Stomach (tissue), 9 donors: ENCODE measurements around the gene DISC1. TPM values are rescaled to one million over a fixed set of nuclear protein-coding genes. Genes with fewer than 3 reads are reported as not detected.

Source experiments
- DNase-seq, 2 donors: peaks; one replicate each; pipeline versions ENCODE4 v3.0.0 to v3.0.0-alpha.2; 2013 to 2019
- H3K27ac ChIP-seq, 5 donors: fragments of 200-600 bp in 4 of 5; sonication (generic) in 4 of 5; one replicate each; pipeline ENCODE4 v1.5.1; 2013 to 2019; ENCODE audit warnings: mild to moderate bottlenecking in 1 of 5, moderate library complexity in 1 of 5
- H3K27me3 ChIP-seq, 3 donors: fragments of 200-600 bp; sonication (generic); one replicate each; pipeline ENCODE4 v1.5.1; 2017 to 2019; ENCODE audit warnings: mixed run types in 1 of 3
- H3K36me3 ChIP-seq, 4 donors: fragments of 200-600 bp; sonication (generic); 1 replicate in 3 of 4; 2 replicates in 1 of 4; pipeline ENCODE4 v1.5.1; 2016 to 2019
- H3K4me1 ChIP-seq, 4 donors: fragments of 200-600 bp; sonication (generic); one replicate each; pipeline ENCODE4 v1.5.1; 2016 to 2019
- H3K4me3 ChIP-seq, 4 donors: fragments of 200-600 bp; sonication (generic) in 3 of 4; one replicate each; pipeline ENCODE4 v1.5.1; 2016 to 2019; ENCODE audit warnings: mild to moderate bottlenecking in 1 of 4
- H3K9me3 ChIP-seq, 4 donors: fragments of 200-600 bp; sonication (generic); one replicate each; pipeline ENCODE4 v1.5.1; 2016 to 2019
- CTCF ChIP-seq, 7 experiments: fragments of 450-650 bp in 4 of 7; fragments of 200-600 bp in 3 of 7; sonication (generic) in 3 of 7; IDR thresholded peaks; one replicate each; pipeline ENCODE4 v1.5.1; 2016 to 2019; ENCODE audit warnings: antibody characterized with exemption in 7 of 7, control low read depth in 2 of 7, mild to moderate bottlenecking in 1 of 7
- EP300 ChIP-seq: sonication (generic); formaldehyde crosslinking; IDR thresholded peaks from one replicate; pipeline ENCODE4 v1.6.1; 2017; ENCODE audit warnings: antibody characterized with exemption
- POLR2A ChIP-seq, 4 donors: fragments of 450-650 bp; IDR thresholded peaks; one replicate each; pipeline ENCODE4 v1.6.1; 2016; ENCODE audit warnings: antibody characterized with exemption in 4 of 4, control low read depth in 2 of 4, mild to moderate bottlenecking in 1 of 4, moderate library complexity in 1 of 4
- POLR2AphosphoS5 ChIP-seq, 3 donors: sonication (generic); formaldehyde crosslinking; IDR thresholded peaks; one replicate each; pipeline ENCODE4 v1.6.1; 2016; ENCODE audit warnings: antibody characterized with exemption in 3 of 3
- WGBS, 5 donors: extraction: QIAGEN DNeasy Blood & Tissue Kit in 3 of 5; methylation state at CpG; one replicate each; pipeline versions ENCODE4 v1.1.5 to v1.1.7; 2013 to 2018; 5-methylcytosine and 5-hydroxymethylcytosine counted together
- intact Hi-C: fragments of 100-400 bp; cut with DNase I; formaldehyde crosslinking; loops from one replicate; pipeline ENCODE4 v1.15.1; 2023; ENCODE audit warnings: low total_unique reads
- polyA plus RNA-seq, 3 donors: library from polyadenylated mRNA; stranded (reverse); fragments of 200-250 nt; gene quantifications; one replicate each; pipeline ENCODE4 v1.2.3, GENCODE V29; 2013
- total RNA-seq, 5 donors: library from RNA; depleted of rRNA; stranded (reverse); fragments of >200 nt; gene quantifications; one replicate each; pipeline versions ENCODE4 v1.1.0 to v1.2.3, GENCODE V29; 2014 to 2016
- donor health status: healthy with polysubstance abuse.
- donor health status: Bipolar disorder and iron deficiency.
- donor health status: healthy.

The DISC1 gene
- total and polyA plus RNA-seq, 8 donors = 0.43 to 29.8 (median 1.6) TPM

- H3K27ac ChIP-seq = no peak overlapping the region
- H3K27me3 ChIP-seq = no peaks in the 10 kb centered on the region
- intact Hi-C loops = no loop called here
- TF ChIP-seq EP300 = no peak
- no peak for TF ChIP-seq POLR2A (IDR thresholded peaks at IDR 0.05)
- TF ChIP-seq POLR2AphosphoS5 (IDR thresholded peaks at IDR 0.05) = no peak
- no peak for TF ChIP-seq CTCF (IDR thresholded peaks at IDR 0.05)
- H3K36me3 ChIP-seq = peaks cover 0 to 23% (median 2%) of the 10 kb centered on the region in 4 donors
- peaks cover 5 to 24% (median 17%) of the 10 kb centered on the region in 4 donors for H3K9me3 ChIP-seq
- H3K4me1 ChIP-seq = no peaks in the 10 kb centered on the region
- DNase-seq = no peak
- no peak overlapping the region for H3K4me3 ChIP-seq
These were observed 124.8 kb downstream of the DISC1 start for GRCh38 chr1:231751415-231751814.

DNA sequence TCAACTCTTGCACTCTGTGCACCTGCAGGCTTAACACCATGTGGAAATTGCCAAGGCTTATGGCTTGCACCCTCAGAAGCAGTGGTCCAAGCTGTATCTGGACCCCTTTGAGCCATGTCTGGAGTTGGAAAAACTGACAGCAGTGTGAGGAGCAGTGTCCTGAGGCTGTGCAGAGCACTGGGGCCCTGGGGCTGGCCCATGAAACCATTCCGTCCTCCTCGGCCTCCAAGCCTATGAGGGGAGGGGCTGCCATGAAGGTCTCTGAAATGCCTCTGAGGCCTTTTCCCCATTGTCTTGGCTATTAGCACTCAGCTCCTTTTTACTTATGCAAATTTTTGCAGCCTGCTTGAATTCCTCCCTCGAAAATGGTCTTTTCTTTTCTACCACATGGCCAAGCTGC is 126.7 kb downstream of the DISC1 start:
- TF ChIP-seq EP300 (no peak), POLR2A (IDR thresholded peaks at IDR 0.05) (no peak), POLR2AphosphoS5 (IDR thresholded peaks at IDR 0.05) (no peak), CTCF (IDR thresholded peaks at IDR 0.05) (no peak)
- peaks cover 0 to 23% (median 2%) of the 10 kb centered on the region in 4 donors for H3K36me3 ChIP-seq
- no peak overlapping the region for H3K27ac ChIP-seq
- no peaks in the 10 kb centered on the region for H3K4me1 ChIP-seq
- H3K4me3 ChIP-seq = no peak overlapping the region
- no peak for DNase-seq
- H3K27me3 ChIP-seq = no peaks in the 10 kb centered on the region
- 84 to 96% (median 89%) methylated on average over 3 of the region's 3 CpGs for WGBS, 5 donors
- intact Hi-C loops = no loop called here
- peaks cover 5 to 24% (median 17%) of the 10 kb centered on the region in 4 donors for H3K9me3 ChIP-seq

DNA sequence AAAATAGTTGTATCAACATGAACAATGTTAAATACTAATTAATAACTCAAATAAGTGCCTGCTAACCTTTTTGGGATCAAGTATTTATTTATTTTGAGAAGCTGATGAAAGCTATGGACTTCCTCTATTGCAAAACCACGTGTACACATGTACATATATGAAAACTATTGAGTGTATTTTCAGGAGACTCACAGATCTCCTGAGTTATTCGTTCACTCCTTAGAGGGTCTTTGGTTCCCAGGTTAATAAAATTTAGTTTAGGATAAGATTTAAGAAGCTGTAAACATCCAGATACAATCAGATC is 130.5 kb downstream of the DISC1 start:
- Histone ChIP-seq H3K9me3 (peaks cover 5 to 22% (median 17%) of the 10 kb centered on the region in 4 donors), H3K4me3 (no peak overlapping the region), H3K4me1 (no peaks in the 10 kb centered on the region), H3K27me3 (no peaks in the 10 kb centered on the region), H3K36me3 (peaks cover 0 to 20% (median 2%) of the 10 kb centered on the region in 4 donors), H3K27ac (no peak overlapping the region)
- 27 to 33% (median 31%) methylated on average over 2 of the region's 2 CpGs for WGBS, 5 donors
- intact Hi-C loops = no loop called here
- no peak for DNase-seq
- TF ChIP-seq POLR2A (IDR thresholded peaks at IDR 0.05) (no peak), EP300 (no peak)

DNA sequence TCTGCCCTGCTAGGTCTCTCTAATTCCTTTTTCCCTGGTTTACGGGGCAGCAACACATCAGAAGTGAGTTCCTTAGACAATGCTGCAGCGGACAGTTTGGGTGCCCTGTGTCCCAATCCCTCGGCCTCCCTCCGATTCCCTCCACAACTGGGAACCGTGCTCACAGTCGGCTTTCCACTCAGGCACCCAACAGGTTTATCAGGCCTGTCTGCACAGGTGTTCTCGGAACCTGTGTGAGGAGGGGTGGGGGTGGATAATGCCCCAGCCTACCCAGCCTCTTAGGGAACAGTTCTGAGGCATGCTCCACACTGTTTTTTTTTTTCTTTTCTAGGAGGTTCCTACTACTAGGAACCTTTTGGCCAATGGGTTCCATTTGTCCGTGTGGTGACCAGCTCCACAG is 131.2 kb downstream of the DISC1 start:
- intact Hi-C loops = no loop called here
- no peak overlapping the region for H3K4me3 ChIP-seq
- peaks cover 0 to 15% (median 0%) of the 10 kb centered on the region in 4 donors for H3K36me3 ChIP-seq
- H3K4me1 ChIP-seq = no peaks in the 10 kb centered on the region
- no peak overlapping the region for H3K27ac ChIP-seq
- TF ChIP-seq CTCF (IDR thresholded peaks at IDR 0.05) (no peak), POLR2A (IDR thresholded peaks at IDR 0.05) (no peak), POLR2AphosphoS5 (IDR thresholded peaks at IDR 0.05) (no peak), EP300 (no peak)
- no peak for DNase-seq
- peaks cover 5 to 17% (median 15%) of the 10 kb centered on the region in 4 donors for H3K9me3 ChIP-seq
- 91 to 96% (median 92%) methylated on average over 8 of the region's 8 CpGs for WGBS, 5 donors
- no peaks in the 10 kb centered on the region for H3K27me3 ChIP-seq

- intact Hi-C loops = no loop called here
- no peak for DNase-seq
These were observed 134.7 kb downstream of the DISC1 start for GRCh38 chr1:231761252-231761651.

More at GRCh38 chr1:231761252-231761651, 134.7 kb downstream of the DISC1 start:
- Histone ChIP-seq H3K4me3 (no peak overlapping the region), H3K27ac (no peak overlapping the region), H3K36me3 (no peaks in the 10 kb centered on the region), H3K4me1 (no peaks in the 10 kb centered on the region), H3K27me3 (no peaks in the 10 kb centered on the region), H3K9me3 (no peaks in the 10 kb centered on the region)
- TF ChIP-seq POLR2A (IDR thresholded peaks at IDR 0.05) = no peak
- no peak for TF ChIP-seq CTCF (IDR thresholded peaks at IDR 0.05)
- TF ChIP-seq POLR2AphosphoS5 (IDR thresholded peaks at IDR 0.05) = no peak
- TF ChIP-seq EP300 = no peak
- WGBS, 5 donors = 86 to 98% (median 95%) methylated on average over 3 of the region's 3 CpGs
